GM19193 (cell line): ENCODE results near the gene TMEM54.

Source experiments
- POLR2A ChIP-seq: IDR thresholded peaks from 4 replicates; pipeline ENCODE4 v1.6.1; 2011; ENCODE audit not compliant: insufficient read depth, insufficient read length; ENCODE audit errors: extremely low read depth

Gene TMEM54

GRCh38 chr1:32927441-32927840 is 26.3 kb upstream of the TMEM54 start:
- no peak for TF ChIP-seq POLR2A

DNA sequence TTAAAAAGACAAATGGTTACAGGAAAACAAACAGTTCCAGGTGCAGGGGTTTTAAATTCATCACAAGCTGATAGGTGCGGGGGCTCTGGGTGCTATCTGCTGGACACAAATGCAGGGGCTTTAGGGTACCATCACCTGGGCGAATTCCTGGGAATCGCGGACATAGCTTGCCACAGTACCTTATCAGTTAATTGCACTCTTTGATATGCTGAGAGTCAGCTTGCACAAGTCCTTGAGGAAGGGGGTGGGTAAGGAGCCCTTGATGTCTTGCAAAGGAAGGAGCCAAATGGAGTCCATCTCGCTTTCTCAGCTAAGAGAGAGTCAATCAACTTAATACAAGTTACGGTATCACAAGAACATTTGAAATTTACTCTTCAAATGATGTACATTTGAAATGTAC is 25.4 kb upstream of the TMEM54 start:
- TF ChIP-seq POLR2A, result no peak

- TF ChIP-seq POLR2A, result no peak
Observed at GRCh38 chr1:32925403-32926162, 24.4 kb upstream of the TMEM54 start.

- no peak for TF ChIP-seq POLR2A
Observed at GRCh38 chr1:32924881-32925344, 23.7 kb upstream of the TMEM54 start.

- no peak for TF ChIP-seq POLR2A
Observed at GRCh38 chr1:32920833-32921232, 19.6 kb upstream of the TMEM54 start.

DNA sequence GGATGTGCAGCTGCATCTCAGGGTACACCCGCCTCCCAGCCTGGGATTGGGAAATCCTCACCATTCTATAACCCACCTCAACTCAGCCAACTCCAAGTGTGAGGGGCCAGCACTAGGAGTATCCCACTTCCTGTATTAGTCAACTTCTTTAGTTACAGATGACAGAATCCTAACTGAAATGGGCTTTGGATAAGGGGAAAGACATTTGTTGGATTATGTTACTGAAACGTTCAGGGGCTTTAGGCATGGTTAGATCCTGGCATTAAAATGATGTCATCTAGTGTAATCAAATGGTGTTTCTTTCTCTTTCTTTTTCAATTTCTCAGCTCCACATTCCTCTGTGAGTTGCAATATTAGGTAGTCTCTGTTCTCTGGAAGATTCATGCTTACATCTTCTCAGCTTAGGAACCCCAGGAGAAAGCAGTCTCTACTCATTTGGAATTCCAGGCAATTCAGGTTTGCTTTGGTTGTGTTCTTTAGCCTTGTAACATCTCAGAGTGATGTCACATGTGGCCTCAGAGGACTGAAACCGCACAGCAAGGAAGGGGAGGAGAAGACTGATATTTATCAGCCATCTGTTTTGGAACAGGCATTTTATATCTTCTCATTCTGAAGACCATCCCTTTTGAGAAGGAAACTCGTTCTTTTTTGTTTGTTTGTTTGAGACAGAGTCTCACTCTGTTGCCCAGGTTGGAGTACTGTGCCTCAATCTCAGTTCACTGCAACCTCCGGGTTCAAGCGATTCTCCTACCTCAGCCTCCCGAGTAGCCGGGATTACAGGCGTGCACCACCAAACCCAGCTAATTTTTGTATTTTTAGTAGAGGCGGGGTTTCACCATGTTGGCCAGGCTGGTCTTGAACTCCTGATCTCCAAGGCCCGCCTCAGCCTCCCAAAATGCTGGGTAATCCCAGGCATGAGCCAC is 18.9 kb upstream of the TMEM54 start:
- no peak for TF ChIP-seq POLR2A

DNA sequence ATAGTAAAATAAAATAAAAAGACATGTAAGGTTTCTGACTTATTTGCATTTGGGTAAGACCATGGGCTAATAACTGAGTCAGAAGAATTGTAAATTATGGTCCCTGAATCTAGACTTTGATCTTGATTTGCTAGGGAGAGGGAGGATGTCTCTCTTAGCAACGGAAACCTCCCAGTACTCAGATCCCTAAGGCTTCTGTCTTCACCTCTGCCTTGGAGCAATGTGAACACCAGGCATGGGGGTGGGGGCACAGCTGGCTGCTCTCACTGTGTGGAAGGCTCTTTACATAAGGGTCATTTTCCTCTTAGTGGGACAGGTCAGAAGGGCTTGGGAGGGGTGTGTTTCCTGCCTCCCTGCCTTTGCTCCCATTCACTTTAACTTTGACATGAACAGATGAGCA is 17.0 kb upstream of the TMEM54 start:
- no peak for TF ChIP-seq POLR2A

- TF ChIP-seq POLR2A, result no peak
Observed at GRCh38 chr1:32917521-32917920, 16.3 kb upstream of the TMEM54 start.

DNA sequence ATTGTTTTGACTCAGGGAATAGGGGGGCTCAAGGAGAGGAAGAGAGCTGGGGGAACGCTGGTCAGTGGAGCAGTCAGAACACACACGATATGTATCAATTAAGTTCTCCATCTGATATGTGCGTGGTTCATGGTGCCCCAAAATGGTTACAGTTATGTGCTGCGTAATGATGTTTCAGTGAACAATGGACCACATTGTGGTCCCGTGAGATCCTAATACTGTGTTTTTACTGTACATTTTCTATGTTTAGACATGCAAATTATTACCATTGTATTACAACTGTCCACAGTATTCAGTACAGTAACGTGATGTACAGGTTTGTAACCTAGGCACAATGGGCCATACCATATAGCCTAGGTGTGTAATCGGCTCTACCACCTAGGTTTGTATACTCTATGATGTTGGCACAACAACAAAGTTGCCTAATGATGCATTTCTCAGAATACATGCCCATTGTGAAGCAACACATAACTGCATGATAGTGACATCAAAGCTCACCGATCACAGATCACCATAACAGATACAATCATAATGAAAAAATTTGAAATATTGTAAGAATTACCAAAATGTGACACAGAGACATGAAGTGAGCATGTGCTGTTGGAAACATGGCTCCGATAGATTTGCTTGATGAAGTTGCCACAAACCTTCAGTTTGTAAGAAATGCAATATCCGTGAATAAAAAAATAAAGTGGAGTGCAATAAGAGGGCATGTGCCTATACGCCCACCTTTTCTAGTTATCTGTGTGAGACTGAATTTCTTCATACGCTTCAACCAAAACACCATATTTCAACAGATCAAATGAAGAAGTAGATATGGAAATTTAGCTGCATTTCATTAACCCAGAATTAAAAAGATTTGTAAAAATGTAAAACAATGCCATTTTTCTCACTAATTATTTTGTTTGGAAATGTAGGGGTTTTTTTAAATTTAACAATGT is 14.8 kb upstream of the TMEM54 start:
- TF ChIP-seq POLR2A, result no peak

DNA sequence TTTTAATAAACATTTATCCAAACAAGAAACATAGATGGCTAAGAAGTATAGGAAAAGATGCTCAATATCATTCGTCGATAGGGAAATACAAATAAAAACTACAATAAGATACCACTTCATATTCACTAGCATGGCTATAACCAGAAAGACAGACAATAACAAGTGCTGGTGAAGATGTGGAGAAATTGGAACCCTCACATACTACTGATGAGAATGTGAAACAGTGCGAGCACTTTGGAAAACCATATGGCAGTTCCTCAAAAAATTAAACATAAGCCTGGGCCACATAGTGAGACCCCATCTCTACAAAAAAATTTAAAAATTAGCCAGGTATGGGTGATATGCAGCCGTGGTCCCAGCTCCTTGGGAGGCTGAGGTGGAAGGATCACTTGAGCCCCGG is 9.1 kb upstream of the TMEM54 start:
- no peak for TF ChIP-seq POLR2A

DNA sequence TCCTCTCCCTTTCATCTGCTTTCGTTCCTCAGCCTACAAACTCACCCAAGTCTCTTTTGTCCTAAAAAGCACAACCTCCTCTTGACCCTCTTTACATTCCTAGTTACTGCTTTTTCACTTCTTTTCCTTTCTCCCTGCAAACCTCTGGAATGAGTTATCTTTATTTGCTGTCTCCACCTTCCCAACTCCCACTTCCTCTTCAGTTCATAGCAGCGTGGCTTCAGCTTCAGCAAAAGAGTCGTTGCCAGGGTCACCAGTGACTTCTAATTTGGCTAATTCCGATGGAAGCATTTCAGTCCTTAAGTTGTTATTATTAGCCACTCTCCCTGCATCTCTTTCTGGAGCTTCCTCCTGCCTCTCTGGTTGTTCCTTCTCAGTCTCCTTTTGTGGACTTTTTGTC is 6.2 kb upstream of the TMEM54 start:
- no peak for TF ChIP-seq POLR2A

GRCh38 chr1:32906654-32907053 is 5.5 kb upstream of the TMEM54 start:
- no peak for TF ChIP-seq POLR2A

DNA sequence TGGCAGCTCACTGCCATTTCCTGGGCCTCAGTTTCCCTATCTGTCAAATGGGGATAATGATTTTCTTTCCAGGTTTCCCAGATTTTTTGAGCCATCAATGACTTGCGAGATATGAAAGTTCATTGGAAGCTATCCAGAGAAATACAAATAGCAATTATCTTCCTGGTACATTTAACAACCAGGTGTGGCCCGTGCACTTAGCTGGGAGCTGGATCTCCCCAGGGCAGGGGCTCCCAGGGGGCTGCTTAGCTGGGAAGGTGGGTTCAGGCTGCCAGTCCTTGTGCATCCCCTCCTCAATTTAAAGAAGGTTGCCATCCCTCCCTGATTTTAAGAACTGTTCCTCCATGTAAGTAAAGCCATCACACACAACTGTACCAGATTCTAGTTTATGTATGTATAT is 3.6 kb upstream of the TMEM54 start:
- no peak for TF ChIP-seq POLR2A

DNA sequence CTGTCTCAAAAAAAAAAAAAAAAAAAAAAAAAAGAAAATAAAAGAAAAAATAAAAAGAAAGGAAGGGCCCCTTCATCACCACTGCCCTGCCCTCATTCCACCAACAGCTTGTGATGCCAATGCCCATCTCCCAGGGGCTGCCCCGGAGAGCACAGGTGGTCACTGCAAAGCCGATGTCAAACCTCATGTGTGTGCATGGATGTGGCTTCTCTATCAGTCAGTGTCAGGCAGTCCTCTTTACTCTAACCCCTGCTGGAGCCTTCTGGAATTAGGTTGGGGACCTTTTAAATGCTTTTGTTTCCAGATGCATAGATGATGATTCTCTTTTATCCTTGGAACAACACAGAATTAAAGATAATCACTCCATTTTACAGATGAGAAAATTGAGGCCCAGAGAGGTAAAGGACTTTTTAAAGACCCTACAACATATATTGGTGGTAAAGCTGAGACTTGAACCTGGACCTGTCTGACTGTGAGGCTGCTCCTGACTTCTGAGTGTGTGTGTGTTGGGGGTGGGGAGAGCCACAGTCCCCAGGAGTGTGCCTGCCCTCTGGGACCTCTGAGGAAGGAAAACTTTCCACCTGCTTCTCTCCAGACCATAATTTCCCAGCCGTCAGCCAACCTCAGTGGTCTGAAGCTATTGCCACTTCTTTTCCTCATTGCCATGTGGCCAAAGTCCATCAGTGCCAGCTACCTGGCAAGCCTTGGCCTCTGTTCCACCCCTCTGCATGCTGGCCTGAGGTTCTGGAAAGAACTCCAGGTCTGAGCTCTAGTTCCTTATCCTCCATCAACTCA is 3.0 kb upstream of the TMEM54 start:
- no peak for TF ChIP-seq POLR2A

GRCh38 chr1:32902535-32902920 is 1.3 kb upstream of the TMEM54 start:
- no peak for TF ChIP-seq POLR2A
